Endothelial cell of umbilical vein (primary cell): ENCODE results near the gene FAM3C. TPM values are rescaled to one million over a fixed set of nuclear protein-coding genes. Genes with fewer than 3 reads are reported as not detected.

Source experiments
- BruUV-seq: library from RNA; stranded (reverse); fragments of 400-500 nt; replicated peaks from 2 replicates; lab custom pipeline; 2021; lab: Mats Ljungman, UMichigan
- CTCF ChIA-PET: fragments of 300-600, 350-600 bp; sonication (Branson Sonifier 250); formaldehyde crosslinking; loops from one replicate; lab custom pipeline; 2021; ENCODE audit warnings: antibody characterized with exemption, inconsistent platforms; lab: Charles Lee
- POLR2A ChIA-PET: fragments of 300-600, 350-600 bp; sonication (Branson Sonifier 250); formaldehyde crosslinking; loops from one replicate; lab custom pipeline; 2021; ENCODE audit warnings: antibody characterized with exemption, inconsistent platforms; lab: Charles Lee
- DNase-seq: peaks from one replicate; pipeline ENCODE4 v3.0.0-alpha.2; 2011; ENCODE audit warnings: low read depth, low spot score
- FAIRE-seq: peaks from 2 replicates; lab custom pipeline; 2011; peaks lifted over from hg19 to GRCh38; lab: Jason Lieb, UNC
- H2AFZ ChIP-seq: 2 replicates; pipeline ENCODE4 v1.6.0; 2012; ENCODE audit warnings: low read depth, low read length, control low read depth, inconsistent platforms
- H3K27ac ChIP-seq: 2 replicates; pipeline ENCODE4 v1.5.1; 2011; ENCODE audit warnings: low read depth, mild to moderate bottlenecking, control low read depth, low read length, moderate library complexity; ENCODE audit not compliant: insufficient read depth
- H3K27me3 ChIP-seq, 2 experiments: 2 replicates each; pipeline versions ENCODE4 v1.6.0 to v1.6.1; 2011; ENCODE audit warnings: low read length in 2 of 2, mixed read lengths in 1 of 2; ENCODE audit not compliant: control insufficient read depth in 2 of 2, insufficient read depth in 2 of 2
- H3K36me3 ChIP-seq, 2 experiments: 2 replicates in 1 of 2; 3 replicates in 1 of 2; pipeline ENCODE4 v1.5.1; 2011; ENCODE audit warnings: low read length in 2 of 2, mild to moderate bottlenecking in 1 of 2, moderate library complexity in 1 of 2; ENCODE audit not compliant: control insufficient read depth in 2 of 2, insufficient read depth in 2 of 2; ENCODE audit errors: extremely low read depth in 1 of 2
- H3K4me1 ChIP-seq: 3 replicates; pipeline ENCODE4 v1.5.1; 2011; ENCODE audit warnings: mild to moderate bottlenecking, low read length; ENCODE audit not compliant: control insufficient read depth, insufficient read depth; ENCODE audit errors: extremely low read depth
- H3K4me2 ChIP-seq: 2 replicates; pipeline ENCODE4 v1.6.1; 2011; ENCODE audit warnings: low read length, control low read depth, mixed read lengths; ENCODE audit not compliant: insufficient read depth
- H3K4me3 ChIP-seq, 3 experiments: fragments of 200-600 bp in 1 of 3; sonication (generic), shearing (Covaris generic) in 1 of 3; replicated peaks in 1 of 3; 2 replicates each; pipeline ENCODE4 v1.5.1; 2011 to 2016; ENCODE audit warnings: control low read depth in 3 of 3, low read length in 3 of 3, mild to moderate bottlenecking in 2 of 3, inconsistent platforms in 1 of 3, low read depth in 1 of 3, moderate library complexity in 1 of 3; ENCODE audit not compliant: insufficient read depth in 1 of 3
- H3K79me2 ChIP-seq: 2 replicates; pipeline ENCODE4 v1.6.0; 2012; ENCODE audit warnings: low read length, inconsistent platforms; ENCODE audit not compliant: control insufficient read depth, insufficient read depth
- H3K9ac ChIP-seq: replicated peaks from 2 replicates; pipeline ENCODE3; 2011; ENCODE audit warnings: low read length, control low read depth; ENCODE audit not compliant: insufficient read depth; ENCODE audit errors: extremely low read depth
- H3K9me1 ChIP-seq: replicated peaks from 3 replicates; pipeline ENCODE4 v1.6.0; 2011; ENCODE audit warnings: mild to moderate bottlenecking, low read length; ENCODE audit not compliant: control insufficient read depth, insufficient read depth; ENCODE audit errors: extremely low read depth
- H3K9me3 ChIP-seq: replicated peaks from 2 replicates; pipeline ENCODE4 v1.5.1; 2012; ENCODE audit warnings: low read length, inconsistent platforms; ENCODE audit not compliant: control insufficient read depth, insufficient read depth
- H4K20me1 ChIP-seq: replicated peaks from 2 replicates; pipeline ENCODE3; 2011; ENCODE audit warnings: mild to moderate bottlenecking, low read length; ENCODE audit not compliant: control insufficient read depth, insufficient read depth; ENCODE audit errors: extremely low read depth
- EZH2 ChIP-seq: IDR thresholded peaks from 2 replicates; pipeline ENCODE4 v1.6.1; 2012; ENCODE audit warnings: borderline replicate concordance, low read depth, mild to moderate bottlenecking, moderate library complexity, low read length, inconsistent platforms; ENCODE audit not compliant: severe bottlenecking
- FOS ChIP-seq: IDR thresholded peaks from 2 replicates; pipeline ENCODE4 v1.6.1; 2011; ENCODE audit warnings: mild to moderate bottlenecking, low read length, moderate library complexity, borderline replicate concordance; ENCODE audit not compliant: insufficient read depth
- GATA2 ChIP-seq: IDR thresholded peaks from 2 replicates; pipeline ENCODE4 v1.7.0; 2011; ENCODE audit warnings: low read depth, mild to moderate bottlenecking, moderate library complexity, mixed read lengths, low read length; ENCODE audit not compliant: insufficient read length, insufficient read depth
- JUN ChIP-seq: IDR thresholded peaks from 2 replicates; pipeline ENCODE4 v1.6.1; 2011; ENCODE audit warnings: borderline replicate concordance, low read depth; ENCODE audit not compliant: insufficient read length, insufficient read depth
- MYC ChIP-seq: IDR thresholded peaks from one replicate; pipeline ENCODE4 v1.6.1; 2011; ENCODE audit warnings: mild to moderate bottlenecking, low read depth, low read length
- POLR2A ChIP-seq: IDR thresholded peaks from 2 replicates; pipeline ENCODE4 v1.6.1; 2012; ENCODE audit warnings: low read depth, mild to moderate bottlenecking, control low read depth, low read length
- POLR2AphosphoS5 ChIP-seq: IDR thresholded peaks from 2 replicates; pipeline ENCODE4 v1.6.1; 2012; ENCODE audit warnings: low read depth, mild to moderate bottlenecking, control low read depth, low read length, moderate library complexity; ENCODE audit not compliant: insufficient read depth
- dilution Hi-C: fragments of 300-500 bp; cut with MboI; formaldehyde crosslinking; loops from one replicate; pipeline ENCODE4 v1.15.0; 2019; ENCODE audit warnings: low sequenced_read_pairs; ENCODE audit not compliant: extremely low pct_ligation_motif_present
- intact Hi-C: fragments of 100-400 bp; cut with micrococcal nuclease; formaldehyde crosslinking; loops from one replicate; pipeline ENCODE4 v1.10.0; 2022
- polyA plus RNA-seq, 4 experiments: library from polyadenylated mRNA; depleted of rRNA in 3 of 4; stranded (reverse) in 3 of 4; unstranded in 1 of 4; fragments of >200 nt; gene quantifications; 2 replicates each; pipeline versions ENCODE4 v1.2.1 to v1.2.3, GENCODE V29; 2011 to 2012; ENCODE audit warnings: missing spikeins in 1 of 4
- total RNA-seq: library from RNA; stranded (reverse); gene quantifications from 2 replicates; pipeline ENCODE4 v1.2.3, GENCODE V29; 2021
- TF ChIP-seq, protein P1 (sequence below): IDR thresholded peaks from 2 replicates; pipeline ENCODE4 v1.6.1; 2011; ENCODE audit not compliant: insufficient read depth, insufficient read length
- TF ChIP-seq, protein P2 (sequence below), 2 donors: IDR thresholded peaks; 1 replicate in 1 of 2; 2 replicates in 1 of 2; pipeline ENCODE4 v1.5.1; 2011; ENCODE audit warnings: low read length in 2 of 2, mild to moderate bottlenecking in 2 of 2, moderate library complexity in 2 of 2, control low read depth in 1 of 2, inconsistent platforms in 1 of 2, low read depth in 1 of 2; ENCODE audit not compliant: insufficient read depth in 1 of 2; ENCODE audit errors: extremely low read depth in 1 of 2

Gene FAM3C
- total and polyA plus RNA-seq, 2 donors (not counting 3 experiments of a cell fraction or from before 2014, with no cell fraction given), result 20.2 to 50.0 TPM

DNA sequence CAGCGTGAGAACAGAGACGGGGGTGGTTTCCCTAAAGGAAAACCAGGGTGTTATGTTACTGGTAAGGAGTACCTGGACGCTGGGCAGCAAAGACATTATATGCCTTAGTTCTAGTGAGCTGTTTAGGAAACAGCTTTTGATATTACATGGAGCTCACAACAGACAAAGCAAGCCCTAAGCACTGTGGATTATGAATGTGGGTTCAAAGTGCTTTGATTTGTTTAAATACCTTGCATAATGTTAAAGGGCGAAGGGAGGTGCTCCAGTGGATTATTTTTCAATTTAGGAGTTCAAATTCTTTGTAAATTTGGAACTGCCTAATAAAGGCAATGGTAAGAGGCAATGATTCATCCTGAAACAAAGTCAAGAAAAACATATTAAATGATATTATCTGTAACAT is 53.5 kb downstream of the FAM3C start:
- dilution Hi-C loops, result no loop called here
- POLR2A ChIA-PET, result no interaction called here
- intact Hi-C loops, result no loop called here
- peak; percentile 8 for FAIRE-seq
- H2AFZ ChIP-seq, result no peak overlapping the region
- peaks cover 0 to 2% of the 10 kb centered on the region in 2 experiments for H3K36me3 ChIP-seq
- H3K9me3 ChIP-seq, result no peaks in the 10 kb centered on the region
- no peak overlapping the region for H3K4me3 ChIP-seq
- no peaks in the 10 kb centered on the region for H4K20me1 ChIP-seq
- H3K79me2 ChIP-seq, result no peaks in the 10 kb centered on the region
- no peaks in the 10 kb centered on the region for H3K9me1 ChIP-seq
- peak overlapping the region; percentile 32 for H3K4me2 ChIP-seq
- TF ChIP-seq, protein P1, sequence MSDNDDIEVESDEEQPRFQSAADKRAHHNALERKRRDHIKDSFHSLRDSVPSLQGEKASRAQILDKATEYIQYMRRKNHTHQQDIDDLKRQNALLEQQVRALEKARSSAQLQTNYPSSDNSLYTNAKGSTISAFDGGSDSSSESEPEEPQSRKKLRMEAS, result no peak
- no peak for TF ChIP-seq POLR2AphosphoS5
- no peak for TF ChIP-seq GATA2
- no peak for TF ChIP-seq JUN
- TF ChIP-seq EZH2, result no peak
- no peak for TF ChIP-seq MYC
- TF ChIP-seq POLR2A, result no peak
- TF ChIP-seq, protein P2, sequence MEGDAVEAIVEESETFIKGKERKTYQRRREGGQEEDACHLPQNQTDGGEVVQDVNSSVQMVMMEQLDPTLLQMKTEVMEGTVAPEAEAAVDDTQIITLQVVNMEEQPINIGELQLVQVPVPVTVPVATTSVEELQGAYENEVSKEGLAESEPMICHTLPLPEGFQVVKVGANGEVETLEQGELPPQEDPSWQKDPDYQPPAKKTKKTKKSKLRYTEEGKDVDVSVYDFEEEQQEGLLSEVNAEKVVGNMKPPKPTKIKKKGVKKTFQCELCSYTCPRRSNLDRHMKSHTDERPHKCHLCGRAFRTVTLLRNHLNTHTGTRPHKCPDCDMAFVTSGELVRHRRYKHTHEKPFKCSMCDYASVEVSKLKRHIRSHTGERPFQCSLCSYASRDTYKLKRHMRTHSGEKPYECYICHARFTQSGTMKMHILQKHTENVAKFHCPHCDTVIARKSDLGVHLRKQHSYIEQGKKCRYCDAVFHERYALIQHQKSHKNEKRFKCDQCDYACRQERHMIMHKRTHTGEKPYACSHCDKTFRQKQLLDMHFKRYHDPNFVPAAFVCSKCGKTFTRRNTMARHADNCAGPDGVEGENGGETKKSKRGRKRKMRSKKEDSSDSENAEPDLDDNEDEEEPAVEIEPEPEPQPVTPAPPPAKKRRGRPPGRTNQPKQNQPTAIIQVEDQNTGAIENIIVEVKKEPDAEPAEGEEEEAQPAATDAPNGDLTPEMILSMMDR (IDR thresholded peaks at IDR 0.05; ENCODE audit: extremely low read depth in 1 of 2, insufficient read depth in 1 of 2, low read depth in 1 of 2, low read length in 2 of 2), result no peak
- TF ChIP-seq FOS, result no peak
- no peak for DNase-seq
- H3K27ac ChIP-seq, result no peak overlapping the region
- no peak overlapping the region for H3K9ac ChIP-seq
- no TSS peak for BruUV-seq
- CTCF ChIA-PET, result interaction anchor here (1.3 to 1.5 kb wide), 2 partner anchors 9 to 18 kb away, joined by 3 to 5 read pairs; no protein-coding TSS in a partner anchor
- no peaks in the 10 kb centered on the region for H3K27me3 ChIP-seq
- peaks cover 6% of the 10 kb centered on the region for H3K4me1 ChIP-seq
